ENCODE data around the gene CDH4. TPM values are rescaled to one million over a fixed set of nuclear protein-coding genes. Genes with fewer than 3 reads are reported as not detected.

Gene CDH4
- total RNA-seq, 1 experiment from 2014 or later: not detected

DNA sequence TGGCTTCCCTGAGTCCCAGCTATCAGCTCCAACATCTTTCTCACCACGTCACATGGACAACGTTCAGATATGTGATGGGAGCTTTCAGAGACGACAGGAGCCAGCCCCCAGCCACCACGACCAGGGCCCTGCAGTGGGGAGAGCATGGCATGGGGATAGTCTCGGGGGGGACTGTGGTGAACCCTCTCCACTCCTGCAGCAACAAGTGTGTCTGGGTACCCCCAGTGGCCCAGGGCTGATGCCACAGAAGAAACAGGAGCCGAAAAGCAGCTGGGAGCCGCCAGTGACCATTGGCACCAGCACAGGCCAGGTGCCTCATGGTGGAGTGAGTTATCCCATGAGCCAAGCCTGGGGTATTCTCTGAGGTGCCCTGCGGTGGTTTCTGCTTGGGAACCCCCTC lies 473.9 kb downstream of the CDH4 start:
- no peaks in the 10 kb centered on the region for H3K9me3 ChIP-seq (ENCODE audit: control insufficient read depth, insufficient read depth, low read depth, low read length)
- intact Hi-C loops (cut with micrococcal nuclease; ENCODE audit: unreplicated experiment): no loop called here
- H3K4me3 ChIP-seq (ENCODE audit: low read depth in 2 of 2, low read length in 2 of 2): no peak overlapping the region
- no peak overlapping the region for H3K27ac ChIP-seq (ENCODE audit: low read length)
- ATAC-seq (no peak), DNase-seq (ENCODE audit: low read depth, low spot score) (no peak)
- peaks cover 5% of the 10 kb centered on the region; the same call in 1 of the 2 replicates for H3K27me3 ChIP-seq (ENCODE audit: control insufficient read depth, insufficient read depth, low read length)
- ChIA-PET CTCF (no interaction called here), POLR2A (no interaction called here)
- no peaks in the 10 kb centered on the region for H3K36me3 ChIP-seq (ENCODE audit: control insufficient read depth, insufficient read depth, low read length)
- BruUV-seq (replicated peaks): no TSS peak
- in situ Hi-C loops (cut with HindIII; ENCODE audit: low pct_unique_long_range_greater_than_20kb, low sequenced_read_pairs): no loop called here
- H3K4me1 ChIP-seq (ENCODE audit: control insufficient read depth, insufficient read depth, low read length): no peaks in the 10 kb centered on the region
- TF ChIP-seq, protein P1, sequence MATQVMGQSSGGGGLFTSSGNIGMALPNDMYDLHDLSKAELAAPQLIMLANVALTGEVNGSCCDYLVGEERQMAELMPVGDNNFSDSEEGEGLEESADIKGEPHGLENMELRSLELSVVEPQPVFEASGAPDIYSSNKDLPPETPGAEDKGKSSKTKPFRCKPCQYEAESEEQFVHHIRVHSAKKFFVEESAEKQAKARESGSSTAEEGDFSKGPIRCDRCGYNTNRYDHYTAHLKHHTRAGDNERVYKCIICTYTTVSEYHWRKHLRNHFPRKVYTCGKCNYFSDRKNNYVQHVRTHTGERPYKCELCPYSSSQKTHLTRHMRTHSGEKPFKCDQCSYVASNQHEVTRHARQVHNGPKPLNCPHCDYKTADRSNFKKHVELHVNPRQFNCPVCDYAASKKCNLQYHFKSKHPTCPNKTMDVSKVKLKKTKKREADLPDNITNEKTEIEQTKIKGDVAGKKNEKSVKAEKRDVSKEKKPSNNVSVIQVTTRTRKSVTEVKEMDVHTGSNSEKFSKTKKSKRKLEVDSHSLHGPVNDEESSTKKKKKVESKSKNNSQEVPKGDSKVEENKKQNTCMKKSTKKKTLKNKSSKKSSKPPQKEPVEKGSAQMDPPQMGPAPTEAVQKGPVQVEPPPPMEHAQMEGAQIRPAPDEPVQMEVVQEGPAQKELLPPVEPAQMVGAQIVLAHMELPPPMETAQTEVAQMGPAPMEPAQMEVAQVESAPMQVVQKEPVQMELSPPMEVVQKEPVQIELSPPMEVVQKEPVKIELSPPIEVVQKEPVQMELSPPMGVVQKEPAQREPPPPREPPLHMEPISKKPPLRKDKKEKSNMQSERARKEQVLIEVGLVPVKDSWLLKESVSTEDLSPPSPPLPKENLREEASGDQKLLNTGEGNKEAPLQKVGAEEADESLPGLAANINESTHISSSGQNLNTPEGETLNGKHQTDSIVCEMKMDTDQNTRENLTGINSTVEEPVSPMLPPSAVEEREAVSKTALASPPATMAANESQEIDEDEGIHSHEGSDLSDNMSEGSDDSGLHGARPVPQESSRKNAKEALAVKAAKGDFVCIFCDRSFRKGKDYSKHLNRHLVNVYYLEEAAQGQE (IDR thresholded peaks at IDR 0.05; ENCODE audit: insufficient read depth in 1 of 2, low read depth in 2 of 2, low read length in 1 of 2): no peak
- TF ChIP-seq SIN3A (IDR thresholded peaks at IDR 0.05; ENCODE audit: borderline replicate concordance, insufficient read depth, low read depth, low read length) (no peak), POLR2AphosphoS5 (IDR thresholded peaks at IDR 0.05; ENCODE audit: low read depth, low read length) (no peak), TCF7L2 (IDR thresholded peaks at IDR 0.05; ENCODE audit: low read depth, low read length) (no peak)
- TF ChIP-seq, protein P2, sequence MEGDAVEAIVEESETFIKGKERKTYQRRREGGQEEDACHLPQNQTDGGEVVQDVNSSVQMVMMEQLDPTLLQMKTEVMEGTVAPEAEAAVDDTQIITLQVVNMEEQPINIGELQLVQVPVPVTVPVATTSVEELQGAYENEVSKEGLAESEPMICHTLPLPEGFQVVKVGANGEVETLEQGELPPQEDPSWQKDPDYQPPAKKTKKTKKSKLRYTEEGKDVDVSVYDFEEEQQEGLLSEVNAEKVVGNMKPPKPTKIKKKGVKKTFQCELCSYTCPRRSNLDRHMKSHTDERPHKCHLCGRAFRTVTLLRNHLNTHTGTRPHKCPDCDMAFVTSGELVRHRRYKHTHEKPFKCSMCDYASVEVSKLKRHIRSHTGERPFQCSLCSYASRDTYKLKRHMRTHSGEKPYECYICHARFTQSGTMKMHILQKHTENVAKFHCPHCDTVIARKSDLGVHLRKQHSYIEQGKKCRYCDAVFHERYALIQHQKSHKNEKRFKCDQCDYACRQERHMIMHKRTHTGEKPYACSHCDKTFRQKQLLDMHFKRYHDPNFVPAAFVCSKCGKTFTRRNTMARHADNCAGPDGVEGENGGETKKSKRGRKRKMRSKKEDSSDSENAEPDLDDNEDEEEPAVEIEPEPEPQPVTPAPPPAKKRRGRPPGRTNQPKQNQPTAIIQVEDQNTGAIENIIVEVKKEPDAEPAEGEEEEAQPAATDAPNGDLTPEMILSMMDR (IDR thresholded peaks at IDR 0.05): no peak

DNA sequence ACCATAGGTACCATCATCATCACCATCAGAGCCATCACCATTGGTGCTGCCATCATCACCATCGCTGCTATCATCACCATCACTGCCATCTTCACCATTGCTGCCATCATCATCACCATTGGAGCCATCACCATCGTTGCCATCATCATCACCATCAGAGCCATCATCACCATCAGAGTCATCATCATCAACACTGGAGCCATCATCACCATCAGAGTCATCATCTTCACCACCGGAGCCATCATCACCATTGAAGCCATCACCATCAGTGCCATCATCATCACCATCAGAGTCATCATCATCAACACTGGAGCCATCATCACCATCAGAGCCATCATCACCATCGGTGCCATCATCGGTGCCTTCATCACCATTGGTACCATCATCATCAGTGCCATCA lies 474.9 kb downstream of the CDH4 start:
- DNase-seq (ENCODE audit: low read depth, low spot score): no peak
- Histone ChIP-seq H3K9me3 (ENCODE audit: control insufficient read depth, insufficient read depth, low read depth, low read length) (no peaks in the 10 kb centered on the region), H3K4me3 (ENCODE audit: low read depth in 2 of 2, low read length in 2 of 2) (no peak overlapping the region), H3K27ac (ENCODE audit: low read length) (no peak overlapping the region), H3K27me3 (ENCODE audit: control insufficient read depth, insufficient read depth, low read length) (peaks cover 5% of the 10 kb centered on the region; the same call in 1 of the 2 replicates), H3K36me3 (ENCODE audit: control insufficient read depth, insufficient read depth, low read length) (no peaks in the 10 kb centered on the region), H3K4me1 (ENCODE audit: control insufficient read depth, insufficient read depth, low read length) (no peaks in the 10 kb centered on the region)
- intact Hi-C loops (cut with micrococcal nuclease; ENCODE audit: unreplicated experiment) (no loop called here), in situ Hi-C loops (cut with HindIII; ENCODE audit: low pct_unique_long_range_greater_than_20kb, low sequenced_read_pairs) (no loop called here)
- ChIA-PET POLR2A (no interaction called here), CTCF (no interaction called here)
- BruUV-seq (replicated peaks): no TSS peak
- no peak for ATAC-seq
- TF ChIP-seq TCF7L2 (IDR thresholded peaks at IDR 0.05; ENCODE audit: low read depth, low read length): no peak
- TF ChIP-seq, protein P2 (IDR thresholded peaks at IDR 0.05): no peak
- no peak for TF ChIP-seq POLR2AphosphoS5 (IDR thresholded peaks at IDR 0.05; ENCODE audit: low read depth, low read length)
- TF ChIP-seq, protein P1 (IDR thresholded peaks at IDR 0.05; ENCODE audit: insufficient read depth in 1 of 2, low read depth in 2 of 2, low read length in 1 of 2): no peak
- no peak for TF ChIP-seq SIN3A (IDR thresholded peaks at IDR 0.05; ENCODE audit: borderline replicate concordance, insufficient read depth, low read depth, low read length)
